IPS-11a (cell line): ENCODE measurements around the gene GBF1.

Source experiments
- H3K4me3 ChIP-seq: one replicate; pipeline ENCODE4 v1.5.1; 2013; ENCODE audit warnings: low read depth, low read length, control low read depth

Gene GBF1

GRCh38 chr10:102405108-102405571 is 159.8 kb downstream of the GBF1 start:
- H3K4me3 ChIP-seq: no peak overlapping the region

GRCh38 chr10:102405632-102406031 is 160.3 kb downstream of the GBF1 start:
- no peak overlapping the region for H3K4me3 ChIP-seq

GRCh38 chr10:102406815-102407214 is 161.5 kb downstream of the GBF1 start:
- H3K4me3 ChIP-seq: no peak overlapping the region

GRCh38 chr10:102407425-102408130 is 162.2 kb downstream of the GBF1 start:
- no peak overlapping the region for H3K4me3 ChIP-seq

GRCh38 chr10:102408131-102408727 is 162.9 kb downstream of the GBF1 start:
- no peak overlapping the region for H3K4me3 ChIP-seq

- peak overlapping the region; percentile 27 for H3K4me3 ChIP-seq
Observed at GRCh38 chr10:102408728-102409603, 163.6 kb downstream of the GBF1 start.

GRCh38 chr10:102409604-102410428 is 164.5 kb downstream of the GBF1 start:
- H3K4me3 ChIP-seq: peak overlapping the region; percentile 41

- H3K4me3 ChIP-seq: peak overlapping the region; percentile 41
Observed at GRCh38 chr10:102410429-102411073, 165.2 kb downstream of the GBF1 start.

GRCh38 chr10:102411341-102412255 is 166.3 kb downstream of the GBF1 start:
- H3K4me3 ChIP-seq: peak overlapping the region; percentile 41

- H3K4me3 ChIP-seq: no peak overlapping the region
Observed at GRCh38 chr10:102412293-102412692, 167.0 kb downstream of the GBF1 start.

GRCh38 chr10:102413053-102413705 is 167.8 kb downstream of the GBF1 start:
- no peak overlapping the region for H3K4me3 ChIP-seq

- no peak overlapping the region for H3K4me3 ChIP-seq
Observed at GRCh38 chr10:102413806-102414561, 168.7 kb downstream of the GBF1 start.

GRCh38 chr10:102414749-102415148 is 169.4 kb downstream of the GBF1 start:
- H3K4me3 ChIP-seq: no peak overlapping the region

GRCh38 chr10:102416283-102416682 is 171.0 kb downstream of the GBF1 start:
- no peak overlapping the region for H3K4me3 ChIP-seq

GRCh38 chr10:102416695-102417094 is 171.4 kb downstream of the GBF1 start:
- H3K4me3 ChIP-seq: no peak overlapping the region

- peak within 1 kb of the TSS; percentile 89 for H3K4me3 ChIP-seq
Observed at GRCh38 chr10:102418622-102419268, 173.4 kb downstream of the GBF1 start, which contains the start of gene PSD. TSS of gene PSD (minus strand) at chr10:102418785. CDS start at chr10:102417038, 1,747 bp downstream.
